Testis (tissue), 3 donors: ENCODE data around the gene BTLA. TPM values are rescaled to one million over a fixed set of nuclear protein-coding genes. Genes with fewer than 3 reads are reported as not detected.

Source experiments
- DNase-seq: peaks from one replicate; pipeline ENCODE4 v3.0.0-alpha.2; 2019
- H3K27ac ChIP-seq, 2 donors: fragments of 200-600 bp; sonication (generic); one replicate each; pipeline ENCODE4 v1.5.1; 2019
- H3K27me3 ChIP-seq: fragments of 200-600 bp; sonication (generic); one replicate; pipeline ENCODE4 v1.5.1; 2019
- H3K36me3 ChIP-seq: fragments of 200-600 bp; sonication (generic); one replicate; pipeline ENCODE4 v1.5.1; 2017; ENCODE audit warnings: low read depth; ENCODE audit errors: missing control alignments
- H3K4me1 ChIP-seq: fragments of 200-600 bp; sonication (generic); one replicate; pipeline ENCODE4 v1.5.1; 2019
- H3K4me3 ChIP-seq, 2 donors: fragments of 200-600 bp; sonication (generic); one replicate each; pipeline ENCODE4 v1.5.1; 2017 to 2019
- H3K9me3 ChIP-seq: fragments of 200-600 bp; sonication (generic); one replicate; pipeline ENCODE4 v1.5.1; 2017
- POLR2A ChIP-seq: fragments of 450-650 bp; IDR thresholded peaks from one replicate; pipeline ENCODE4 v1.6.1; 2017; ENCODE audit warnings: antibody characterized with exemption, mild to moderate bottlenecking, moderate library complexity
- WGBS, 2 donors: methylation state at CpG; one replicate each; pipeline ENCODE4 v1.1.5; 2018; 5-methylcytosine and 5-hydroxymethylcytosine counted together
- intact Hi-C: fragments of 100-400 bp; cut with DNase I; formaldehyde crosslinking; loops from one replicate; pipeline ENCODE4 v1.15.1; 2023; ENCODE audit warnings: low total_unique reads
- polyA plus RNA-seq: library from polyadenylated mRNA; stranded (reverse); fragments of 350-450 nt; fragmentation: Illumina TruSeq; extraction: RNeasy Lipid Tissue Mini Kit (QIAGEN cat#74804); gene quantifications from one replicate; pipeline ENCODE4 v1.2.3, GENCODE V29; 2014; ENCODE audit warnings: low read depth, low replicate concordance; ENCODE audit not compliant: insufficient read depth
- total RNA-seq, 2 donors: library from RNA; depleted of rRNA; stranded (reverse); fragments of >200 nt; gene quantifications; one replicate each; pipeline ENCODE4 v1.2.3, GENCODE V29; 2016
- TF ChIP-seq, protein P1 (sequence below), 3 experiments: fragments of 450-650 bp in 2 of 3; fragments of 200-600 bp in 1 of 3; sonication (generic) in 1 of 3; IDR thresholded peaks; one replicate each; pipeline ENCODE4 v1.5.1; 2016 to 2019; ENCODE audit warnings: antibody characterized with exemption in 3 of 3, mild to moderate bottlenecking in 2 of 3, moderate library complexity in 1 of 3

BTLA gene
- total and polyA plus RNA-seq, 3 donors from 2014 or later: 0.50 to 1.4 (median 1.2) TPM

DNA sequence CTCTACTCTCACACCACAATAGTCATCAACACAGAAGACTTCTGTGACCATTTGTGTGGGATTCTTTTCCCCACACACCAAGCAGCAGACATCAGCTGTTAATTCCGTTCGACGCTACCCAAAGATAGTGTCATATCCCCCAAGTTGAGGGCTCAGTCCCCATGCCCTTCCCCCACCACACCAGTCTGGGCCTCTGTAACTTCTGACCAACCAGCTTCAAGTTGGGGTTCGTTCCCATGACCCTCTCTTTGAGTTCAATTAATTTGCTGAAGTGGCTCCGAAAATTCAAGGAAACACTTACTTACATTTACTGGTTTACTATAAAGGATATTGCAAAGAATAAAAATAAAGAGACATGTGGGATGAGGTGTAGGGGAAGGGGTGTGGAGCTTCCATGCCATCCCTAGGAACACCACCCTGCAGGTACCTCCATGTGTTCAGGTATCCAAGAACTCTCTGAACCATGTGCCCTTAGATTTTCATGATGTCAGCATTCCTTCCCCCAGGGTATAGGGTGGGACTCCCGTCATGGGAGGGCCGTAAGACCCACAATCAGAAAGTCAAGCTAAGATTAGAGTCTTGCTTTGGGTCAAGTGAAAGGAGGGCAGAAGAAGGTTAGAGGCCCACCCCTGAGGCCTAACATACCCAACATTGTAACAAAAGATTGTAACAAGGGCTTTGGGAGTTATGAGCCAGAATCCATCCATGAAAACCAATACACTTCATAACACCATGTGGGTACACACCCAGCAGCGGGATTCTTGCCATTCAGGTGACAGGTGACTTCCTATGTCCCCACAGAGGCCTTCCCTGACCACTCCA is 82.7 kb downstream of the BTLA start:
- Histone ChIP-seq H3K27ac (no peak overlapping the region), H3K27me3 (no peaks in the 10 kb centered on the region), H3K36me3 (no peaks in the 10 kb centered on the region), H3K9me3 (no peaks in the 10 kb centered on the region), H3K4me1 (no peaks in the 10 kb centered on the region), H3K4me3 (no peak overlapping the region)
- intact Hi-C loops: no loop called here
- no peak for DNase-seq
- WGBS, 2 donors: 93 to 96% methylated on average over 8 of the region's 8 CpGs
- TF ChIP-seq, protein P1, sequence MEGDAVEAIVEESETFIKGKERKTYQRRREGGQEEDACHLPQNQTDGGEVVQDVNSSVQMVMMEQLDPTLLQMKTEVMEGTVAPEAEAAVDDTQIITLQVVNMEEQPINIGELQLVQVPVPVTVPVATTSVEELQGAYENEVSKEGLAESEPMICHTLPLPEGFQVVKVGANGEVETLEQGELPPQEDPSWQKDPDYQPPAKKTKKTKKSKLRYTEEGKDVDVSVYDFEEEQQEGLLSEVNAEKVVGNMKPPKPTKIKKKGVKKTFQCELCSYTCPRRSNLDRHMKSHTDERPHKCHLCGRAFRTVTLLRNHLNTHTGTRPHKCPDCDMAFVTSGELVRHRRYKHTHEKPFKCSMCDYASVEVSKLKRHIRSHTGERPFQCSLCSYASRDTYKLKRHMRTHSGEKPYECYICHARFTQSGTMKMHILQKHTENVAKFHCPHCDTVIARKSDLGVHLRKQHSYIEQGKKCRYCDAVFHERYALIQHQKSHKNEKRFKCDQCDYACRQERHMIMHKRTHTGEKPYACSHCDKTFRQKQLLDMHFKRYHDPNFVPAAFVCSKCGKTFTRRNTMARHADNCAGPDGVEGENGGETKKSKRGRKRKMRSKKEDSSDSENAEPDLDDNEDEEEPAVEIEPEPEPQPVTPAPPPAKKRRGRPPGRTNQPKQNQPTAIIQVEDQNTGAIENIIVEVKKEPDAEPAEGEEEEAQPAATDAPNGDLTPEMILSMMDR (IDR thresholded peaks at IDR 0.05): no peak

DNA sequence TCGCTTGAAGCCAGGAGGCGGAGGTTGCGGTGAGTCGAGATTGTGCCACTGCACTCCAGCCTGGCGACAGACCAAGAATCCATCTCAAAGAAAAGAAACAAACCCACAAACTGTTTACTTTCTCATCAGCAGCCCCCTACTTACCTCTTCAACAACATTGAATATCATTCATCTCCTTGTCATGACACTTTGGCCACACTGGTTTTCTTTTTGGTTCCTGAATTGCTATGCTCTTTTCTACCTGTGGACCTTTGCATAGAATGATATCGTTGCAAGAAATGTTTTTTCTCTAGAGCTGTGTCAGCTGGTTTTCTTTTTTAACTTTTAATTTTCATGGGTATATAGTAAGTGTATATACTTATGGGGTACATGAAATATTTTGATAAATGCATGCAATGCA is 83.9 kb downstream of the BTLA start:
- DNase-seq: no peak
- no peaks in the 10 kb centered on the region for H3K36me3 ChIP-seq
- no peaks in the 10 kb centered on the region for H3K9me3 ChIP-seq
- intact Hi-C loops: no loop called here
- TF ChIP-seq, protein P1 (IDR thresholded peaks at IDR 0.05): no peak
- TF ChIP-seq POLR2A: no peak
- no peaks in the 10 kb centered on the region for H3K27me3 ChIP-seq
- H3K4me1 ChIP-seq: no peaks in the 10 kb centered on the region
- 93 to 95% methylated on average over 6 of the region's 6 CpGs for WGBS, 2 donors
- no peak overlapping the region for H3K4me3 ChIP-seq
- H3K27ac ChIP-seq: no peak overlapping the region

Other genes with a start within 250 kb of the BTLA start
- gene SLC9C1, start 205.3 kb downstream of the BTLA start, total RNA-seq: 1 to 10 TPM; 3.0 to 9.8 TPM
- 20.0 TPM for gene SLC9C1, start 205.3 kb downstream of the BTLA start, polyA plus RNA-seq
- gene CD200, start 166.3 kb downstream of the BTLA start, total RNA-seq: 1 to 10 TPM; 3.4 to 8.5 TPM
- 6.3 TPM for gene CD200, start 166.3 kb downstream of the BTLA start, polyA plus RNA-seq
- 100 to 1,000 TPM; 108 to 126 TPM for gene ATG3, start 62.5 kb upstream of the BTLA start, total RNA-seq
- 200 TPM for gene ATG3, start 62.5 kb upstream of the BTLA start, polyA plus RNA-seq
- gene SLC35A5, start 62.6 kb upstream of the BTLA start, total RNA-seq: 10 to 100 TPM; 51.4 to 54.9 TPM
- 64.2 TPM for gene SLC35A5, start 62.6 kb upstream of the BTLA start, polyA plus RNA-seq
- gene CCDC80, start 141.7 kb upstream of the BTLA start, total RNA-seq: 10 to 100 TPM; 13.8 to 18.8 TPM
- 159 TPM for gene CCDC80, start 141.7 kb upstream of the BTLA start, polyA plus RNA-seq